ENCODE results near the gene MAST4.

Gene MAST4

DNA sequence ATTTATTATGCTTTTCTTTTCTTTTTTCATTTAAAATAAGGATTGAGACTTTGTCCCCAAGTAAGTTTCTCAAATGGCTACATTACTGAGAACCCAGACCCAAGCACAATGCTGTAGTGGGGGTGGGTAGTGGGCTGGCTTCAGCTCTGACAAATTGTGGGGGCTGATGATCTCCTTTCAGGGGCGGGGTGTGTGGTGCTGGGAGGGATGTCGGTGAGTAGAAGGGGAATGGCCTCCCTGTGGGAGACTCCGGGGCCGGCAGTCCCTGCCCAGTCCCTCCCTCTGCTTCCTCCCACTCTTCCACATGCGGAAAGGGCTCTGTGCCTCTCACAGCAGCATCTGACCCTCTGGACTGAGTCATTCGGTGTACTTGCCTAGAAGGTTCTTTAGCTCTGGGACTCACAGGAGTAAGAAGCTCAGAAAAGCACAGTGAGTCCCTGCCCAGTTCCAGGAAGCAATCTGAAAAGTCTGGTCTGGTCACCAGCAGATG is 586.2 kb downstream of the MAST4 start:
- no peak overlapping the region for H3K4me3 ChIP-seq (ENCODE audit: low read depth, low read length)
- no peaks in the 10 kb centered on the region for H3K9me3 ChIP-seq (ENCODE audit: control insufficient read depth, low read length)
- H3K27ac ChIP-seq = no peak overlapping the region
- H3K36me3 ChIP-seq (ENCODE audit: control insufficient read depth, insufficient read depth, low read length) = no peaks in the 10 kb centered on the region
- H3K4me1 ChIP-seq = peaks cover 8% of the 10 kb centered on the region
- TF ChIP-seq, protein P1, sequence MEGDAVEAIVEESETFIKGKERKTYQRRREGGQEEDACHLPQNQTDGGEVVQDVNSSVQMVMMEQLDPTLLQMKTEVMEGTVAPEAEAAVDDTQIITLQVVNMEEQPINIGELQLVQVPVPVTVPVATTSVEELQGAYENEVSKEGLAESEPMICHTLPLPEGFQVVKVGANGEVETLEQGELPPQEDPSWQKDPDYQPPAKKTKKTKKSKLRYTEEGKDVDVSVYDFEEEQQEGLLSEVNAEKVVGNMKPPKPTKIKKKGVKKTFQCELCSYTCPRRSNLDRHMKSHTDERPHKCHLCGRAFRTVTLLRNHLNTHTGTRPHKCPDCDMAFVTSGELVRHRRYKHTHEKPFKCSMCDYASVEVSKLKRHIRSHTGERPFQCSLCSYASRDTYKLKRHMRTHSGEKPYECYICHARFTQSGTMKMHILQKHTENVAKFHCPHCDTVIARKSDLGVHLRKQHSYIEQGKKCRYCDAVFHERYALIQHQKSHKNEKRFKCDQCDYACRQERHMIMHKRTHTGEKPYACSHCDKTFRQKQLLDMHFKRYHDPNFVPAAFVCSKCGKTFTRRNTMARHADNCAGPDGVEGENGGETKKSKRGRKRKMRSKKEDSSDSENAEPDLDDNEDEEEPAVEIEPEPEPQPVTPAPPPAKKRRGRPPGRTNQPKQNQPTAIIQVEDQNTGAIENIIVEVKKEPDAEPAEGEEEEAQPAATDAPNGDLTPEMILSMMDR (IDR thresholded peaks at IDR 0.05) = no peak
- no peaks in the 10 kb centered on the region for H3K79me2 ChIP-seq
- H3K9ac ChIP-seq = no peak overlapping the region
- no peaks in the 10 kb centered on the region for H3K27me3 ChIP-seq (ENCODE audit: control insufficient read depth, insufficient read depth, low read length)
- H3K4me2 ChIP-seq (ENCODE audit: low read length) = no peak overlapping the region
- peak overlapping the region; percentile 80 for H2AFZ ChIP-seq

- no peaks in the 10 kb centered on the region for H3K27me3 ChIP-seq (ENCODE audit: control insufficient read depth, insufficient read depth, low read length)
- H3K9ac ChIP-seq = no peak overlapping the region
- TF ChIP-seq, protein P1 (IDR thresholded peaks at IDR 0.05) = no peak
- H2AFZ ChIP-seq = no peak overlapping the region
- H3K79me2 ChIP-seq = no peaks in the 10 kb centered on the region
- H3K4me1 ChIP-seq = peaks cover 8% of the 10 kb centered on the region
- H3K4me2 ChIP-seq (ENCODE audit: low read length) = no peak overlapping the region
- H3K36me3 ChIP-seq (ENCODE audit: control insufficient read depth, insufficient read depth, low read length) = no peaks in the 10 kb centered on the region
- H3K9me3 ChIP-seq (ENCODE audit: control insufficient read depth, low read length) = no peaks in the 10 kb centered on the region
- no peak overlapping the region for H3K4me3 ChIP-seq (ENCODE audit: low read depth, low read length)
- no peak overlapping the region for H3K27ac ChIP-seq
Measured at GRCh38 chr5:67183859-67184258, 587.7 kb downstream of the MAST4 start.

DNA sequence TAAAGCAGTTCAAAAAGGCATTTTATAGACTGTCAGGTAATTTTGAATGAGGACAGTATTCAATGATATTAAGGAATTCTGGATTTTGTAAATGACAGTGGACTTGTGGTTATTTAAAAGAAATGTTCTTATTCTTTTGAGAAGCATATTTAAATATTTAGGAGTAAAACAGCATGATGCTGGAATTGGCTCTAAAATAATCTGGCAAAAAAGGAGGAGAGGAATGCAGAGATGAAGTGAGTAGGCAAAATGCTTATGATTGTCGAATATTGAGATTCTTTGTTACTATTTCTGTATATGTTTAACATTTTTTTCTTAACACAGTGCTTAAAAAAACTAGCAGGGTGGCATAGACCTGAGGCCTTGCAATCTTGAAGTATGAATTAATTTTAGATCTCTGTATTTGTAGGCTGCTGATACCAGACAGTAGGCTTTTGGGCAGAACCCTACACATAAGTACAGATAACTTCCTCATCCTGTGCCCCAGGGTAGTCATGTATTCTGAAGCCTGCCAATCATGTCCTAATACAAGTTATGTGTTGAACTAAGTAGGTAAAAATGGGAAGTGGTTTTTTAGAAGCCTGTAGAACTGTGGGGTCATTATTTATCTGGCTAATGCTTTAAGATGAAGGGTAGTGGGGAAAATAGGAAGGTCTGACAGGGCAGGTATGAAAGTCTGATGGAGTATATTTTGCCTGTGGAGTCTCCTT is 591.0 kb downstream of the MAST4 start:
- H3K27ac ChIP-seq = no peak overlapping the region
- no peak overlapping the region for H3K4me2 ChIP-seq (ENCODE audit: low read length)
- H3K27me3 ChIP-seq (ENCODE audit: control insufficient read depth, insufficient read depth, low read length) = no peaks in the 10 kb centered on the region

DNA sequence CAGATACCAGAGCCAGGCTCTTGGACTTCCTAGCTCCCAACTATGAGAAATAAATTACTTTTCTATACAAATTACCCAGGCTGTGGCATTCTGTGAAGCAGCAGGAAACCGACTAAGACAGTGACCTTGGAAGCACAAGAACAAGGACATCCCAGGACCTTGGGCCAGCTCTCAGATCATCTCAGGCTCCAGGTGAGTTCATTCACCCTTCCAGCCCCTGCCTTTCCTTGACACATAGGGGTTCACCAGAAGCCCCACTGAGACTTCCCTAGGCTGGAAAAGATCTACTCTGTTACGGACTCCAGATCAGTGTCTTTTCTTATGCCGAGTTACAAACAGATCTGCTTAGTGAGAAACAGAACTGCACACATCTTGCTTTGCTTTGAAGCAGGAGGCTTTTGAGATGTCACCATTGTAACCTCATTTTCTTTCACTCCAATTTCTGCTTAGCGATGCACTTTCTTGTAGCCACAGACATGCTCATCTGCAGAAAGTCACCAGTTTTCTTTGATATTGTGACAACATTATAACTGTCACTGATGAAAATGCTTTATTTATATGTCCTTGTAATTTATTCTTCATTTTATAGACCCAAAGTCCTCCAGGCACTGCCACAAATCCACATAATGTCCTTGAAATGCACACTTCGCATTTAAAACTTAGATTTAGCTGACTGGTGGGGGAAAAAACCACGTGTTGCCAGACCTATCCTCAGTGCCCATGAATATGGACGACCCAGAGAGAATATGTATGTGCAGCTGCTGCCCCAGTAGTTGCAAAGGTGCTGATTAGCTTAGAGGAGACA is 592.3 kb downstream of the MAST4 start:
- TF ChIP-seq, protein P1 (IDR thresholded peaks at IDR 0.05) = no peak
- H3K27ac ChIP-seq = no peak overlapping the region
- no peaks in the 10 kb centered on the region for H3K36me3 ChIP-seq (ENCODE audit: control insufficient read depth, insufficient read depth, low read length)
- peaks cover 2% of the 10 kb centered on the region for H3K4me1 ChIP-seq
- no peak overlapping the region for H3K4me3 ChIP-seq (ENCODE audit: low read depth, low read length)
- H3K79me2 ChIP-seq = no peaks in the 10 kb centered on the region
- H2AFZ ChIP-seq = no peak overlapping the region
- H3K4me2 ChIP-seq (ENCODE audit: low read length) = no peak overlapping the region
- H3K9ac ChIP-seq = no peak overlapping the region
- no peaks in the 10 kb centered on the region for H3K9me3 ChIP-seq (ENCODE audit: control insufficient read depth, low read length)
- no peaks in the 10 kb centered on the region for H3K27me3 ChIP-seq (ENCODE audit: control insufficient read depth, insufficient read depth, low read length)

More for the DNA sequence above, 591.0 kb downstream of the MAST4 start:
- Histone ChIP-seq H3K4me3 (ENCODE audit: low read depth, low read length) (no peak overlapping the region), H2AFZ (no peak overlapping the region), H3K36me3 (ENCODE audit: control insufficient read depth, insufficient read depth, low read length) (no peaks in the 10 kb centered on the region), H3K9me3 (ENCODE audit: control insufficient read depth, low read length) (no peaks in the 10 kb centered on the region), H3K4me1 (peaks cover 3% of the 10 kb centered on the region), H3K79me2 (no peaks in the 10 kb centered on the region), H3K9ac (no peak overlapping the region)
- TF ChIP-seq, protein P1 (IDR thresholded peaks at IDR 0.05) = no peak
